ENCODE data around the gene SH3TC1. TPM values are rescaled to one million over a fixed set of nuclear protein-coding genes. Genes with fewer than 3 reads are reported as not detected.

The SH3TC1 gene
- polyA plus RNA-seq, 3 donors = 36.9 to 85.7 (median 41.9) TPM

DNA sequence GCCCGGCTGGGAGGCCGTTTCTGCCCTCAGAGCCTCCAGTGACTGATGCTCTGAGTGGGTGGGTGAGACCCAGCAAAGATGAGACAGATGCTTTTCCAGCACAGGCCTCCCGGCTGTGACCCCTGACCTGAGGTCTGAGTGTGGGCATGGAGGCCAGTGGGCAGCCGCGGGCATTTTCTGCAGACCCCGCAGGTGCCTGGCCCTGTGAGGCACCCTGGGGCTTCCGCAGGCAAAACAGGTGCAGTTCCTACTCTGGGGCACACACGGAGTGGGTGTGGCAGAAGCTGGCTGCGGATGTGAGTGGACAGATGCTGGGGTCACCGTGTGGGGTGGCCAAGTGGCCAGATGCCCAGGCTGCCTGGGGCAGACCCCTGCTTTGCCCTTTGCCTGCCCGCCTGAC, 85.3 kb downstream of the SH3TC1 start:
- WGBS (ENCODE audit: insufficient coverage) = 86% methylated on average over 11 of the region's 11 CpGs
- Histone ChIP-seq H3K9me3 (replicated peaks in 1 of 2; ENCODE audit: control insufficient read depth in 1 of 2, insufficient read depth in 1 of 2, low read length in 2 of 2) (no peaks in the 10 kb centered on the region), H3K79me2 (ENCODE audit: insufficient read depth, low read length) (no peaks in the 10 kb centered on the region), H3K27ac (ENCODE audit: low read depth in 1 of 2, low read length in 2 of 2) (no peak overlapping the region), H2AFZ (ENCODE audit: insufficient read depth, low read depth, low read length, poor library complexity, severe bottlenecking) (no peak overlapping the region), H3K4me1 (ENCODE audit: control insufficient read depth in 1 of 2, insufficient read depth in 2 of 2, low read length in 2 of 2) (peaks cover 0 to 5% of the 10 kb centered on the region in 2 donors), H3K4me2 (replicated peaks; ENCODE audit: extremely low read depth, low read length, poor library complexity, severe bottlenecking) (no peak overlapping the region), H3K4me3 (replicated peaks in 1 of 3; ENCODE audit: low read depth in 2 of 3, low read length in 3 of 3) (no peak overlapping the region), H4K20me1 (ENCODE audit: insufficient read depth, low read length) (no peaks in the 10 kb centered on the region), H3K36me3 (replicated peaks in 1 of 2; ENCODE audit: control insufficient read depth in 1 of 2, insufficient read depth in 2 of 2, low read length in 2 of 2) (no peaks in the 10 kb centered on the region), H3K27me3 (ENCODE audit: control insufficient read depth in 2 of 2, insufficient read depth in 2 of 2, low read length in 2 of 2) (no peaks in the 10 kb centered on the region), H3K9ac (ENCODE audit: insufficient read depth, low read length, poor library complexity, severe bottlenecking) (no peak overlapping the region)
- Mint-ChIP-seq H3K4me3 (no peak overlapping the region), H3K9me3 (peaks cover 0 to 4% (median 2%) of the 10 kb centered on the region in 7 donors), H3K4me1 (peaks cover 14% of the 10 kb centered on the region), H3K27me3 (ENCODE audit: low read depth in 3 of 3) (peaks cover under 1 to 5% (median 3%) of the 10 kb centered on the region in 3 donors), H3K27ac (no peak overlapping the region), H3K36me3 (no peaks in the 10 kb centered on the region)
- intact Hi-C loops (cut with micrococcal nuclease) = no loop called here
- no peak for DNase-seq
- TF ChIP-seq, protein P1, sequence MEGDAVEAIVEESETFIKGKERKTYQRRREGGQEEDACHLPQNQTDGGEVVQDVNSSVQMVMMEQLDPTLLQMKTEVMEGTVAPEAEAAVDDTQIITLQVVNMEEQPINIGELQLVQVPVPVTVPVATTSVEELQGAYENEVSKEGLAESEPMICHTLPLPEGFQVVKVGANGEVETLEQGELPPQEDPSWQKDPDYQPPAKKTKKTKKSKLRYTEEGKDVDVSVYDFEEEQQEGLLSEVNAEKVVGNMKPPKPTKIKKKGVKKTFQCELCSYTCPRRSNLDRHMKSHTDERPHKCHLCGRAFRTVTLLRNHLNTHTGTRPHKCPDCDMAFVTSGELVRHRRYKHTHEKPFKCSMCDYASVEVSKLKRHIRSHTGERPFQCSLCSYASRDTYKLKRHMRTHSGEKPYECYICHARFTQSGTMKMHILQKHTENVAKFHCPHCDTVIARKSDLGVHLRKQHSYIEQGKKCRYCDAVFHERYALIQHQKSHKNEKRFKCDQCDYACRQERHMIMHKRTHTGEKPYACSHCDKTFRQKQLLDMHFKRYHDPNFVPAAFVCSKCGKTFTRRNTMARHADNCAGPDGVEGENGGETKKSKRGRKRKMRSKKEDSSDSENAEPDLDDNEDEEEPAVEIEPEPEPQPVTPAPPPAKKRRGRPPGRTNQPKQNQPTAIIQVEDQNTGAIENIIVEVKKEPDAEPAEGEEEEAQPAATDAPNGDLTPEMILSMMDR (IDR thresholded peaks at IDR 0.05) = no peak

DNA sequence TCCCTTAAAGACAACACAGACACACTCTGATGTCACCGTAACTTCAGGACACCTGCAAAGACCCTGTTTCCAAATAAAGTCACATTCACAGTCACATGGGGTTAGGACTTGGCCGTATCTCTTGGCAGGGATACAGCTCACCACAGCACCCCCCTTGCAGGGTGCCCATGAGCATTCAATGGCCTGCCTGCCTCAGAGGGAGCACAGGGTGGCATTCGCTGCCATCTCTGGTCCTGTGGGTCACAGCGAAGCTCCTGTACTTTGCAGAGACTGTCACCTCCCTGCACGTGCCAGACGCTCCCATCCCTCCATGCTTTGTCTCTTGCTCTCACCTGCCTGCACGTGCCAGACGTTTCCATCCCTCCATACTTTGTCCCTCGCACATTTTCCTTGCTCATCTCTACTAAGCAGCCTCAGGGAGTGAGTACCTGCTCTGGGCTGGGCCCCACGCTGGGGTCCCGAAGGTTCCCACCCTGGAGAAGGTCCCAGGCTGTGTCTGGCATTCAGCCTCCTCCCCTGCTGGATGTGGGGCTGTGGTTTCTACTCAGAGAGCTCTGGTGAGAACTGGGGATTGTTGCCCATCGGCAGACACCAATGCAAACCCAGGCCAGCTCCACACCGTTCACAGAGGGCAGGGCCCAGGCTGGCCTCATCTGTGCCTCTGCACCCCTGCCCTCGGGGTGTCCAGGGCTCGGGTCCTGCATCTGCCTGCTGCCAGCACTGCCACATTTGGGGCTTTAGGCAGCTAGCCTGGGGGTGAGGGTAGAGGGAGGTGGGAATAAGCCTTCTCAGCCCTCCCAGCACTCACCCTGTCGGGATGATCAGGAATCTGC, 86.3 kb downstream of the SH3TC1 start:
- intact Hi-C loops (cut with micrococcal nuclease) = no loop called here
- H3K36me3 ChIP-seq (replicated peaks in 1 of 2; ENCODE audit: control insufficient read depth in 1 of 2, insufficient read depth in 2 of 2, low read length in 2 of 2) = no peaks in the 10 kb centered on the region

More for the DNA sequence above, 86.3 kb downstream of the SH3TC1 start:
- Mint-ChIP-seq H3K36me3 (no peaks in the 10 kb centered on the region), H3K9me3 (peaks cover 0 to 4% (median 2%) of the 10 kb centered on the region in 7 donors), H3K4me1 (peaks cover 13% of the 10 kb centered on the region), H3K27me3 (ENCODE audit: low read depth in 3 of 3) (peaks cover 0 to 5% (median 0%) of the 10 kb centered on the region in 3 donors), H3K27ac (no peak overlapping the region), H3K4me3 (no peak overlapping the region)
- WGBS (ENCODE audit: insufficient coverage) = 86% methylated on average over 10 of the region's 16 CpGs
- H3K9me3 ChIP-seq (replicated peaks in 1 of 2; ENCODE audit: control insufficient read depth in 1 of 2, insufficient read depth in 1 of 2, low read length in 2 of 2) = no peaks in the 10 kb centered on the region
- H4K20me1 ChIP-seq (ENCODE audit: insufficient read depth, low read length) = no peaks in the 10 kb centered on the region
- H2AFZ ChIP-seq (ENCODE audit: insufficient read depth, low read depth, low read length, poor library complexity, severe bottlenecking) = no peak overlapping the region
- no peak overlapping the region for H3K27ac ChIP-seq (ENCODE audit: low read depth in 1 of 2, low read length in 2 of 2)
- H3K79me2 ChIP-seq (ENCODE audit: insufficient read depth, low read length) = no peaks in the 10 kb centered on the region
- no peak for DNase-seq
- no peak overlapping the region for H3K4me2 ChIP-seq (replicated peaks; ENCODE audit: extremely low read depth, low read length, poor library complexity, severe bottlenecking)
- no peak overlapping the region for H3K9ac ChIP-seq (ENCODE audit: insufficient read depth, low read length, poor library complexity, severe bottlenecking)
- peaks cover 0 to 5% of the 10 kb centered on the region in 2 donors for H3K4me1 ChIP-seq (ENCODE audit: control insufficient read depth in 1 of 2, insufficient read depth in 2 of 2, low read length in 2 of 2)
- no peaks in the 10 kb centered on the region for H3K27me3 ChIP-seq (ENCODE audit: control insufficient read depth in 2 of 2, insufficient read depth in 2 of 2, low read length in 2 of 2)
- no peak overlapping the region for H3K4me3 ChIP-seq (replicated peaks in 1 of 3; ENCODE audit: low read depth in 2 of 3, low read length in 3 of 3)
- TF ChIP-seq, protein P1 (IDR thresholded peaks at IDR 0.05) = no peak

Measured in CD14-positive monocyte (primary cell).